ENCODE data around the gene DCDC2C.
"Not testable (repeated sequence)": the region's sequence is repeated elsewhere in the genome, so short reads cannot be mapped to it uniquely, and the experiment has no call there.

Gene DCDC2C

GRCh38 chr2:3703236-3703756 is at the start of gene DCDC2C:
Gene DCDC2C, plus strand, starts transcription at chr2:3703575. Its CDS starts 177 bp downstream, at chr2:3703752.
- no peak for DNase-seq

GRCh38 chr2:3654011-3654410 is 49.4 kb upstream of the DCDC2C start:
- no peak for DNase-seq

- DNase-seq: no peak
Measured at GRCh38 chr2:3654531-3655225, 48.7 kb upstream of the DCDC2C start.

- no peak for DNase-seq
Measured at GRCh38 chr2:3655871-3656761, 47.3 kb upstream of the DCDC2C start.

- no peak for DNase-seq
Measured at GRCh38 chr2:3656762-3657721, 46.3 kb upstream of the DCDC2C start.

GRCh38 chr2:3657881-3658280 is 45.5 kb upstream of the DCDC2C start, which contains the start of gene ALLC:
Gene ALLC, plus strand, starts transcription at chr2:3658200. Its CDS starts 12,958 bp downstream, at chr2:3671158.
- DNase-seq: no peak

- DNase-seq: no peak
Measured at GRCh38 chr2:3659447-3660432, 43.6 kb upstream of the DCDC2C start.

GRCh38 chr2:3660640-3661039 is 42.7 kb upstream of the DCDC2C start:
- not testable (repeated sequence) for DNase-seq

- DNase-seq: no peak
Measured at GRCh38 chr2:3661149-3661660, 42.2 kb upstream of the DCDC2C start.

- no peak for DNase-seq
Measured at GRCh38 chr2:3662239-3662638, 41.1 kb upstream of the DCDC2C start.

GRCh38 chr2:3664118-3664517 is 39.3 kb upstream of the DCDC2C start:
- no peak for DNase-seq

GRCh38 chr2:3664925-3665324 is 38.5 kb upstream of the DCDC2C start:
- no peak for DNase-seq

- DNase-seq: no peak
Measured at GRCh38 chr2:3665886-3666612, 37.3 kb upstream of the DCDC2C start.

GRCh38 chr2:3666613-3666975 is 36.8 kb upstream of the DCDC2C start:
- DNase-seq: no peak

- no peak for DNase-seq
Measured at GRCh38 chr2:3667151-3667631, 36.2 kb upstream of the DCDC2C start.

- DNase-seq: no peak
Measured at GRCh38 chr2:3669656-3670055, 33.7 kb upstream of the DCDC2C start.

GRCh38 chr2:3670376-3670775 is 33.0 kb upstream of the DCDC2C start:
- DNase-seq: no peak

- no peak for DNase-seq
Measured at GRCh38 chr2:3670941-3671340, 32.4 kb upstream of the DCDC2C start.

GRCh38 chr2:3672861-3673678 is 30.3 kb upstream of the DCDC2C start:
- DNase-seq: no peak

Data from SIG-M5 (cell line).